Ishikawa (cell line): ENCODE results near the gene TLNRD1.

Experiments
- EGR1 ChIP-seq: IDR thresholded peaks from 2 replicates; pipeline ENCODE4 v1.6.1; 2012
- EP300 ChIP-seq: IDR thresholded peaks from 2 replicates; pipeline ENCODE4 v1.6.1; 2012; ENCODE audit warnings: borderline replicate concordance
- FOXM1 ChIP-seq: IDR thresholded peaks from 2 replicates; pipeline ENCODE4 v1.6.1; 2012; ENCODE audit warnings: low read depth, borderline replicate concordance
- MAX ChIP-seq: IDR thresholded peaks from 2 replicates; pipeline ENCODE4 v1.6.1; 2012
- RAD21 ChIP-seq: IDR thresholded peaks from 2 replicates; pipeline ENCODE4 v1.6.1; 2012; ENCODE audit warnings: low read depth
- REST ChIP-seq: IDR thresholded peaks from 2 replicates; pipeline ENCODE4 v1.6.1; 2012; ENCODE audit warnings: low read depth, mild to moderate bottlenecking
- TAF1 ChIP-seq: IDR thresholded peaks from 2 replicates; pipeline ENCODE4 v1.6.1; 2012; ENCODE audit warnings: low read depth, mild to moderate bottlenecking
- TEAD4 ChIP-seq: IDR thresholded peaks from 2 replicates; pipeline ENCODE4 v1.6.1; 2012
- USF1 ChIP-seq: IDR thresholded peaks from 2 replicates; pipeline ENCODE4 v1.6.1; 2012
- YY1 ChIP-seq: IDR thresholded peaks from 2 replicates; pipeline ENCODE4 v1.6.1; 2012; ENCODE audit warnings: low read depth

GRCh38 chr15:81015621-81016488 is 15.1 kb downstream of the TLNRD1 start:
- TF ChIP-seq REST (no peak), EP300 (no peak), TAF1 (no peak), RAD21 (no peak), MAX (no peak), YY1 (no peak), FOXM1 (no peak), TEAD4 (no peak), EGR1 (no peak), USF1 (no peak)
